Esophagus muscularis mucosa (tissue), 3 donors: ENCODE results near the gene CDKL4.

Experiments used
- POLR2A ChIP-seq: fragments of 450-650 bp; IDR thresholded peaks from one replicate; pipeline ENCODE4 v1.6.1; 2017; ENCODE audit warnings: antibody characterized with exemption, moderate library complexity, mild to moderate bottlenecking, low read depth
- POLR2AphosphoS5 ChIP-seq, 2 donors: sonication (generic); formaldehyde crosslinking; IDR thresholded peaks; one replicate each; pipeline ENCODE4 v1.6.1; 2017; ENCODE audit warnings: antibody characterized with exemption in 2 of 2
- TF ChIP-seq, protein P1 (sequence below), 3 experiments: fragments of 200-600 bp in 2 of 3; fragments of 450-650 bp in 1 of 3; sonication (generic) in 2 of 3; IDR thresholded peaks; one replicate each; pipeline ENCODE4 v1.5.1; 2017 to 2019; ENCODE audit warnings: antibody characterized with exemption in 3 of 3, mild to moderate bottlenecking in 2 of 3, moderate library complexity in 1 of 3

DNA sequence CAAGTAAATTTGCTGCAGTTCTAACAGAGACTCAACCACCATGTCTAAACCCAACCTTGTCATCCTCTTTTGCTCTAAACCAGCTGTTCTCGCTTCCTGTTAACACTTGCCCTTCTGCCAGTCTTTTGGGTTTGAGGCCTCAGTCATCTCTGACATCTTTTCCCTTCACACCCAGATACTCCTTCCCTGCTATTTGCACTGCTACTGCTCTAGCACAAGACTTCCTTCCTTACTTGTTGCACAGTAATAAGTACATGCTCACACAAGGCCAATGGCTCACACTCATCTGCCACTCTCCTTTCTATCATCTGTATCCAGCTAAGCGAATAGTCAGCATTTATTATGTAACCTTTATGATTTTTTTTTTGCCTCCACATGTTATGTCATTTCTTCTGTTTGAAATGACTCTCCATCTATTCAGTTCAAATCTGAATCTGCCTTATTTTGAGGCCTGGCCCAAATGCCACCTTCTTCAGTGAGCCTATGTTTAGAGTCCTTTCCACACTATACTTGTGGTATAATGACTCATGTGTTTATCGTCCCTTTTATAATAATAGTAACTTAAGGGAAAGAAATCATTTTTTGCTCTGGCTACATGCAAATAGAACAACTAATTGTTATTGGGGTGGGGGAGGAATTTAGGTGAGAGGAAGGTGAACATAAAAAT is 22.5 kb upstream of the CDKL4 start:
- no peak for TF ChIP-seq POLR2A
- TF ChIP-seq, protein P1, sequence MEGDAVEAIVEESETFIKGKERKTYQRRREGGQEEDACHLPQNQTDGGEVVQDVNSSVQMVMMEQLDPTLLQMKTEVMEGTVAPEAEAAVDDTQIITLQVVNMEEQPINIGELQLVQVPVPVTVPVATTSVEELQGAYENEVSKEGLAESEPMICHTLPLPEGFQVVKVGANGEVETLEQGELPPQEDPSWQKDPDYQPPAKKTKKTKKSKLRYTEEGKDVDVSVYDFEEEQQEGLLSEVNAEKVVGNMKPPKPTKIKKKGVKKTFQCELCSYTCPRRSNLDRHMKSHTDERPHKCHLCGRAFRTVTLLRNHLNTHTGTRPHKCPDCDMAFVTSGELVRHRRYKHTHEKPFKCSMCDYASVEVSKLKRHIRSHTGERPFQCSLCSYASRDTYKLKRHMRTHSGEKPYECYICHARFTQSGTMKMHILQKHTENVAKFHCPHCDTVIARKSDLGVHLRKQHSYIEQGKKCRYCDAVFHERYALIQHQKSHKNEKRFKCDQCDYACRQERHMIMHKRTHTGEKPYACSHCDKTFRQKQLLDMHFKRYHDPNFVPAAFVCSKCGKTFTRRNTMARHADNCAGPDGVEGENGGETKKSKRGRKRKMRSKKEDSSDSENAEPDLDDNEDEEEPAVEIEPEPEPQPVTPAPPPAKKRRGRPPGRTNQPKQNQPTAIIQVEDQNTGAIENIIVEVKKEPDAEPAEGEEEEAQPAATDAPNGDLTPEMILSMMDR (IDR thresholded peaks at IDR 0.05), result no peak
- no peak for TF ChIP-seq POLR2AphosphoS5 (IDR thresholded peaks at IDR 0.05)
